ENCODE data around the gene MAP2K6. TPM values are rescaled to one million over a fixed set of nuclear protein-coding genes. Genes with fewer than 3 reads are reported as not detected.
A peak's percentile ranks its signal among the peaks of the same experiment; 100 is the strongest.

The MAP2K6 gene
- total RNA-seq, 1 experiment from 2014 or later: 43.0 TPM

DNA sequence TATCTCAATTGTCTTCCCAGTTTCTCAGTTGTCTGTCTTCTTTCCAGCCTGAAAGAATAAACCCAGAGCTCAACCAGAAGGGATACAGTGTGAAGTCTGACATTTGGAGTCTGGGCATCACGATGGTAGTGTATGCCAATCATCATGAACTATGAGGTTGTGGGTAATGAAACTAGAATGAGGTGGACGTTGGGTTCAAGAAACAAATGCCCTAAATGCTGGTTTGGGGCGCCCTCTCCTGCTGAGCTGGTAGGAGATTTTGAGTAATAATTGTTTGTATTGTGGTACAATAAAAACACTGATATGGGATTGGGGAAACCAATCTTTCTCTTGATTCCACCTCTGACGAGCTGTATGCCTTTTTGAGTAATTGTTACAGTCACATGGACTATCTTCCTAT lies 110.4 kb downstream of the MAP2K6 start:
- TF ChIP-seq, protein P1, sequence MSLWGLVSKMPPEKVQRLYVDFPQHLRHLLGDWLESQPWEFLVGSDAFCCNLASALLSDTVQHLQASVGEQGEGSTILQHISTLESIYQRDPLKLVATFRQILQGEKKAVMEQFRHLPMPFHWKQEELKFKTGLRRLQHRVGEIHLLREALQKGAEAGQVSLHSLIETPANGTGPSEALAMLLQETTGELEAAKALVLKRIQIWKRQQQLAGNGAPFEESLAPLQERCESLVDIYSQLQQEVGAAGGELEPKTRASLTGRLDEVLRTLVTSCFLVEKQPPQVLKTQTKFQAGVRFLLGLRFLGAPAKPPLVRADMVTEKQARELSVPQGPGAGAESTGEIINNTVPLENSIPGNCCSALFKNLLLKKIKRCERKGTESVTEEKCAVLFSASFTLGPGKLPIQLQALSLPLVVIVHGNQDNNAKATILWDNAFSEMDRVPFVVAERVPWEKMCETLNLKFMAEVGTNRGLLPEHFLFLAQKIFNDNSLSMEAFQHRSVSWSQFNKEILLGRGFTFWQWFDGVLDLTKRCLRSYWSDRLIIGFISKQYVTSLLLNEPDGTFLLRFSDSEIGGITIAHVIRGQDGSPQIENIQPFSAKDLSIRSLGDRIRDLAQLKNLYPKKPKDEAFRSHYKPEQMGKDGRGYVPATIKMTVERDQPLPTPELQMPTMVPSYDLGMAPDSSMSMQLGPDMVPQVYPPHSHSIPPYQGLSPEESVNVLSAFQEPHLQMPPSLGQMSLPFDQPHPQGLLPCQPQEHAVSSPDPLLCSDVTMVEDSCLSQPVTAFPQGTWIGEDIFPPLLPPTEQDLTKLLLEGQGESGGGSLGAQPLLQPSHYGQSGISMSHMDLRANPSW (CRISPR knock-in tag; conservative IDR thresholded peaks at IDR 0.05; ENCODE audit: low read depth): no peak
- TF ChIP-seq SMAD4 (CRISPR knock-in tag; IDR thresholded peaks at IDR 0.05) (no peak), TP53 (CRISPR knock-in tag; IDR thresholded peaks at IDR 0.05) (no peak), ZNF263 (CRISPR knock-in tag; IDR thresholded peaks at IDR 0.05; ENCODE audit: low read depth) (no peak), ZBTB21 (CRISPR knock-in tag; IDR thresholded peaks at IDR 0.05; ENCODE audit: borderline replicate concordance) (no peak), ZNF416 (CRISPR knock-in tag; IDR thresholded peaks at IDR 0.05) (no peak), SP1 (CRISPR knock-in tag; conservative IDR thresholded peaks at IDR 0.05) (no peak), NFYB (CRISPR knock-in tag; conservative IDR thresholded peaks at IDR 0.05; ENCODE audit: low read depth) (no peak), ELF4 (CRISPR knock-in tag; IDR thresholded peaks at IDR 0.05; ENCODE audit: low read depth) (no peak)
- TF ChIP-seq, protein P2, sequence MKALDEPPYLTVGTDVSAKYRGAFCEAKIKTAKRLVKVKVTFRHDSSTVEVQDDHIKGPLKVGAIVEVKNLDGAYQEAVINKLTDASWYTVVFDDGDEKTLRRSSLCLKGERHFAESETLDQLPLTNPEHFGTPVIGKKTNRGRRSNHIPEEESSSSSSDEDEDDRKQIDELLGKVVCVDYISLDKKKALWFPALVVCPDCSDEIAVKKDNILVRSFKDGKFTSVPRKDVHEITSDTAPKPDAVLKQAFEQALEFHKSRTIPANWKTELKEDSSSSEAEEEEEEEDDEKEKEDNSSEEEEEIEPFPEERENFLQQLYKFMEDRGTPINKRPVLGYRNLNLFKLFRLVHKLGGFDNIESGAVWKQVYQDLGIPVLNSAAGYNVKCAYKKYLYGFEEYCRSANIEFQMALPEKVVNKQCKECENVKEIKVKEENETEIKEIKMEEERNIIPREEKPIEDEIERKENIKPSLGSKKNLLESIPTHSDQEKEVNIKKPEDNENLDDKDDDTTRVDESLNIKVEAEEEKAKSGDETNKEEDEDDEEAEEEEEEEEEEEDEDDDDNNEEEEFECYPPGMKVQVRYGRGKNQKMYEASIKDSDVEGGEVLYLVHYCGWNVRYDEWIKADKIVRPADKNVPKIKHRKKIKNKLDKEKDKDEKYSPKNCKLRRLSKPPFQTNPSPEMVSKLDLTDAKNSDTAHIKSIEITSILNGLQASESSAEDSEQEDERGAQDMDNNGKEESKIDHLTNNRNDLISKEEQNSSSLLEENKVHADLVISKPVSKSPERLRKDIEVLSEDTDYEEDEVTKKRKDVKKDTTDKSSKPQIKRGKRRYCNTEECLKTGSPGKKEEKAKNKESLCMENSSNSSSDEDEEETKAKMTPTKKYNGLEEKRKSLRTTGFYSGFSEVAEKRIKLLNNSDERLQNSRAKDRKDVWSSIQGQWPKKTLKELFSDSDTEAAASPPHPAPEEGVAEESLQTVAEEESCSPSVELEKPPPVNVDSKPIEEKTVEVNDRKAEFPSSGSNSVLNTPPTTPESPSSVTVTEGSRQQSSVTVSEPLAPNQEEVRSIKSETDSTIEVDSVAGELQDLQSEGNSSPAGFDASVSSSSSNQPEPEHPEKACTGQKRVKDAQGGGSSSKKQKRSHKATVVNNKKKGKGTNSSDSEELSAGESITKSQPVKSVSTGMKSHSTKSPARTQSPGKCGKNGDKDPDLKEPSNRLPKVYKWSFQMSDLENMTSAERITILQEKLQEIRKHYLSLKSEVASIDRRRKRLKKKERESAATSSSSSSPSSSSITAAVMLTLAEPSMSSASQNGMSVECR (CRISPR knock-in tag; IDR thresholded peaks at IDR 0.05; ENCODE audit: borderline replicate concordance): no peak
- Mint-ChIP-seq H3K27me3 (ENCODE audit: low read depth) (no peaks in the 10 kb centered on the region), H3K36me3 (peaks cover 75% of the 10 kb centered on the region), H3K4me1 (peaks cover 7% of the 10 kb centered on the region), H3K27ac (no peak overlapping the region), H3K4me3 (no peak overlapping the region), H3K9me3 (peaks cover 5% of the 10 kb centered on the region)
- ChIA-PET POLR2A (no interaction called here), CTCF (interaction anchor here (0.9 to 2.7 kb wide), 7 partner anchors 44 to 217 kb away, joined by 3 to 18 read pairs (median 4); partner anchors contain the start of gene MAP2K6)
- ATAC-seq: no peak
- DNase-seq (ENCODE audit: low spot score): no peak

DNA sequence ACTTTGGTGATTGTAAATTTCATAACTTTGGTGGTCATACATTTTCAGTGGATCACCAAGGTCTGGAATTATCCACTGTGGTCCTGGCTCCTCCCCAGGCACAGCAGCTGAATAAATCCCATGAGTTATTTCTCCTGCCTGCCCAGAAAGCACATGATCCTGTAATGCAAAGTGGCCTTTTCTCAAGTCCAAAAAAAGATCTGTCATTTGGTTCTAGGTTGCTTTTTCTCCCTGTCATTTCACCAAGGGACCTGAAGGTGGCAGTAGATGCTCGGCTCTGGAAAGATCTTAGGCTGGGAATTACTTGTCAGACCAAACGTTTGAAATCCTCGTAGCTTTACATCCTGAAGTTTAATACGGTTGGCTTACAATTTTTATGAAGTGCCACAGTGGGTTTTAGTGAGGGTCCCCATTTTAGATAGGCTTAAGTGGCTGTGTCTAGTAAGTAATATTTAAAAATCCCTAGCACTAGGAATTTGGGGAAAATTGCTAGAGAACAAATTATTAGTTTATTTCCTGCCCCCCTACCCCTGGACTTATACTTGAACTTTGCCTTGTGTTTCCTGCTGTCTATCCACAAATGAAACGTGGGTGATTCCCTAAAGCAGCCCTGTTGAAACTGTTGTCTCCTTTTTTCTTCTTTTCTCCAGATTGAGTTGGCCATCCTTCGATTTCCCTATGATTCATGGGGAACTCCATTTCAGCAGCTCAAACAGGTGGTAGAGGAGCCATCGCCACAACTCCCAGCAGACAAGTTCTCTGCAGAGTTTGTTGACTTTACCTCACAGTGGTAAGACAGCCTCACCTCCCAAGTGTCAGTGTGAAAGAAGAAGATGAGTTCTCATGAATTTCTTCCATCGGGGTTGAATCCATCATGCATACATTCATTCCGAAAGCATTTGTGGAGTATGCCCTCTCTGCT lies 111.7 kb downstream of the MAP2K6 start:
- POLR2A ChIA-PET: no interaction called here
- TF ChIP-seq, protein P3, sequence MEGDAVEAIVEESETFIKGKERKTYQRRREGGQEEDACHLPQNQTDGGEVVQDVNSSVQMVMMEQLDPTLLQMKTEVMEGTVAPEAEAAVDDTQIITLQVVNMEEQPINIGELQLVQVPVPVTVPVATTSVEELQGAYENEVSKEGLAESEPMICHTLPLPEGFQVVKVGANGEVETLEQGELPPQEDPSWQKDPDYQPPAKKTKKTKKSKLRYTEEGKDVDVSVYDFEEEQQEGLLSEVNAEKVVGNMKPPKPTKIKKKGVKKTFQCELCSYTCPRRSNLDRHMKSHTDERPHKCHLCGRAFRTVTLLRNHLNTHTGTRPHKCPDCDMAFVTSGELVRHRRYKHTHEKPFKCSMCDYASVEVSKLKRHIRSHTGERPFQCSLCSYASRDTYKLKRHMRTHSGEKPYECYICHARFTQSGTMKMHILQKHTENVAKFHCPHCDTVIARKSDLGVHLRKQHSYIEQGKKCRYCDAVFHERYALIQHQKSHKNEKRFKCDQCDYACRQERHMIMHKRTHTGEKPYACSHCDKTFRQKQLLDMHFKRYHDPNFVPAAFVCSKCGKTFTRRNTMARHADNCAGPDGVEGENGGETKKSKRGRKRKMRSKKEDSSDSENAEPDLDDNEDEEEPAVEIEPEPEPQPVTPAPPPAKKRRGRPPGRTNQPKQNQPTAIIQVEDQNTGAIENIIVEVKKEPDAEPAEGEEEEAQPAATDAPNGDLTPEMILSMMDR (IDR thresholded peaks at IDR 0.05): peak; percentile 72
- TF ChIP-seq, protein P4, sequence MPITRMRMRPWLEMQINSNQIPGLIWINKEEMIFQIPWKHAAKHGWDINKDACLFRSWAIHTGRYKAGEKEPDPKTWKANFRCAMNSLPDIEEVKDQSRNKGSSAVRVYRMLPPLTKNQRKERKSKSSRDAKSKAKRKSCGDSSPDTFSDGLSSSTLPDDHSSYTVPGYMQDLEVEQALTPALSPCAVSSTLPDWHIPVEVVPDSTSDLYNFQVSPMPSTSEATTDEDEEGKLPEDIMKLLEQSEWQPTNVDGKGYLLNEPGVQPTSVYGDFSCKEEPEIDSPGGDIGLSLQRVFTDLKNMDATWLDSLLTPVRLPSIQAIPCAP (CRISPR knock-in tag; IDR thresholded peaks at IDR 0.05): no peak
- H3K27ac Mint-ChIP-seq: no peak overlapping the region

More for the DNA sequence above, 111.7 kb downstream of the MAP2K6 start:
- peak; percentile 71 for ATAC-seq
- CTCF ChIA-PET: interaction anchor here (0.6 to 2.7 kb wide), 22 partner anchors 10 to 1003 kb away, joined by 3 to 18 read pairs (median 4); partner anchors contain the start of genes ABCA5 and MAP2K6
- Mint-ChIP-seq H3K27me3 (ENCODE audit: low read depth) (no peaks in the 10 kb centered on the region), H3K4me3 (no peak overlapping the region), H3K4me1 (peaks cover 7% of the 10 kb centered on the region), H3K9me3 (peaks cover 5% of the 10 kb centered on the region), H3K36me3 (peaks cover 71% of the 10 kb centered on the region)
- DNase-seq (ENCODE audit: low spot score): peak; percentile 36
